GM19043 (cell line): ENCODE measurements around the gene CDA.

Source experiments
- ATAC-seq: cut with Tn5 transposase; IDR thresholded peaks from one replicate; pipeline ENCODE4 v1.9.1; 2021; ENCODE audit warnings: low read depth; ENCODE audit not compliant: unreplicated experiment

Gene CDA

GRCh38 chr1:20588634-20589225 is at the start of gene CDA:
Gene CDA (plus strand): TSS chr1:20589097. CDS start chr1:20589130, 33 bp downstream.
- ATAC-seq: no peak

GRCh38 chr1:20540281-20540680 is 48.6 kb upstream of the CDA start:
- ATAC-seq: no peak

DNA sequence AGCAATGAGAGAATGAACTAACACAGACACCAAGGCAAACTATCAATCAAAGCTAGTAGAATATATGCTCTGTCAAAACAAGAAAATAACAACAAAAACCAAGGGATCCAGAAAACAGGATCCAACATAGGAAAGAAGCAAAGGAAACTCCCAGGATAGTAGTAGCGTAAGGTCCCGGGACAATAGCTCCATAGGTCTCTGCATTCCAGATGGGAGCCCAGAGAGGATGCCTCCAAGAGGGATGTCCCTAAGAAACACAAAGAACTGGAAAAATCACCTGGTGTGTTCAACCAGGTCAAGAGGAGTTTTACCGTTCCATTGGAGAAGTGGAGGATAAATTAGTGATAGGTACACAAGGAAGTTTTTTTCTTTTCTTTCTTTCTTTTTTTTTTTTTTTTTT is 42.3 kb upstream of the CDA start:
- no peak for ATAC-seq

DNA sequence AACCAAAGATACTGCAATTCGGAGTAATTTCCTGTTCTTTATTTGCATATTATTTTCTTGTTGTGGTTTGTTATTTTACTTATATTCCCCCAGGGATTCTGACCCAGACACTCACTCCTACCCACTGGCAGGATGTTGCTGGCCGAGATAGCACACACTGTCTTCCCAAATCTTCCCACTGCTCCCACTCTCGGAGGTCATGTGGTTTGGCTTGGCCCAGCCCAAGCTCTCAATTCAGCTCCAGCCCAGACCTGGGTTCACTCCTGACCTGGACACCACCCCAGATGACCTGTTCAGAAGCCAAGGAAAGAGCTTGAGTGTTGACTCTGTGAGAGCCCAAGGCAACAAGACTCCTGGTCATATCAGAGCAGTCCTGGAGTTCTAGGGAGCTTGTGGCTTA is 37.7 kb upstream of the CDA start:
- no peak for ATAC-seq

GRCh38 chr1:20551945-20552727 is 36.8 kb upstream of the CDA start, which contains the start of gene FAM43B:
Gene FAM43B (plus strand): TSS chr1:20552573. CDS start chr1:20552974, 401 bp downstream.
- ATAC-seq: no peak

GRCh38 chr1:20552728-20553445 is 36.0 kb upstream of the CDA start:
- no peak for ATAC-seq

GRCh38 chr1:20555025-20555757 is 33.7 kb upstream of the CDA start:
- ATAC-seq: no peak

- no peak for ATAC-seq
Observed at GRCh38 chr1:20555758-20556120, 33.2 kb upstream of the CDA start.

DNA sequence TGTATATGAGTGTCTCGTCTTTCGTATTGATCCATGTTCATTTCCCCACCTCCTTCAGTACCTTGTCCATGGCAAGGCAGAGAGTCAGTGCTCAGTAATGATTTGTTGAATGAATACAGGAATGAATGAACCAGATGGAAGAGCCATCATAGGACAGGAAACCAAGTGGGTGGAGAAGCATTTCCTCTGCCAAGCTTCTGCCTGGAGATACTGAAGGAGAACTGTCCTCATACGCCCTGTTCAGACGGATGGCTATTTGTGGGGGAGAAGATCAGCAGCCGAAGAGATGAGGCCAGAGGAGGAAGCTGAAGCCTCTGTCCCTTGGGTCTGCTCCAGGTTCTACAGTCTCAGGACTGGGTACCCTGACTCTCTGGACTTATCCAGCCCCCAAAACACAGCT is 30.7 kb upstream of the CDA start:
- no peak for ATAC-seq

DNA sequence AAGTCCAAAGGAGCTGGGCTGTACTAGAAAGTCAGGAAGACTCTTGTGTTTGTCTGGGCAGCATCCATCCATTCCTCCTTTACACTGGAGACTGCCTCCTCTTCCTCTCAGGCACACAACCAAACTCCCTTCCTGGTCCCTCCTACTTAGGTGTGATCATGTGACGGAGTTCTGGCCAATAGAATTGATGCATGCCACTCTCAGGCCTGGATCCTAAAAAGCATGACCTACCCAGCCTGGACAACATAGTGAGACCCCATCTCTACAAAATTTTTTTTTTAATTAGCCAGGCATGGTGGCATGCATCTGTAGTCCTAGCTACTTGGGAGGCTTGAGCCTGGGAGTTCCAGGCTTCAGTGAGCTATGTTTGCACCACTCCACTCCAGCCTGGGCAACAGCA is 27.9 kb upstream of the CDA start:
- no peak for ATAC-seq

DNA sequence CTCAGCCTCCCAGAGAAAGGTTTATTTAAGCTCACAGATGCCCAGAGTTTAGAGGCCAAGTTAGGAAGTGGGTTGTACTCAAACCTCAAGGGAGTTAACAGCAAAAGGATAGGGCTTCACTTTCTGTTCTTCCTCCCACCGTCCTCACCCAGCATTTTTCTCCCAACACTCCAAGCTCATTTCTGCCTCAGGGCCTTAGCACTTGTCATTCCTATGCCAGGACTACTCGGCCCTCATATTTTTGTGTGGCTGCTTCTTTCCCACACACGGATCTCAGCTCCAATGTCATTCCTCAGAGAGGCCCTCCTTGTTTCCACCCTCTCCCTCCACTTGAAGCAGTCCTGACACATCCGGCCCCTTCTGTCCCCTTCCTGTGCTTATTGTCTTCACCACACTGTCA is 23.7 kb upstream of the CDA start:
- no peak for ATAC-seq

DNA sequence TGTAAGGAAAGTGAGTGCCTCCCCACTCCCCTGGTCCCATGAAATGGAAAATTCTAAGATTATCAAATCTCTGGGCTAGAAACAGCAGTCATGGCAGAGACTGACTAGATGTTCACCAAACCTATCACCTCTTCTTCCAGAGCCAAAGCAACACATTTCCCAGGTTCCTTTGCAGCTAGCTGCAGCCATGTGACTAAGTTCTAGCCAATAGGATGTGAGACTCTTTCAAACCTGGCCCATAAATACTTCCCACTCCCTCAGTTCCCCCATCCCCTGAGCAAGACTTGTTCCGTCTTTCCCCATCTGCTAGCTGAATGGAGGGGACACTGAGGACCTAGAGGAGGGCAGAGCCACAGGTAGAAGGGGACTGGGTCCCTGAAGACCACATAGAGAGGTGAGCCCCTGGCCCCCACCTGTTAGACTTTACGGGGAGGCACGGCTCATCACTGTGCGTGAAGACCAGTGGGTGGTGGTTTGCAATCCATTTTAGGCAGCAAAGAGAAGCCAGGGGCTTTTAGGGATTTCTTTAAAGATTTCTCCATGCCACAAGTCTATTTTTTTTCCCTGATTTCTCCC is 19.3 kb upstream of the CDA start:
- no peak for ATAC-seq

- no peak for ATAC-seq
Observed at GRCh38 chr1:20571427-20571826, 17.5 kb upstream of the CDA start.

- ATAC-seq: no peak
Observed at GRCh38 chr1:20573987-20574386, 14.9 kb upstream of the CDA start.

- no peak for ATAC-seq
Observed at GRCh38 chr1:20574686-20575540, 14.0 kb upstream of the CDA start.

GRCh38 chr1:20575541-20576336 is 13.2 kb upstream of the CDA start:
- no peak for ATAC-seq

GRCh38 chr1:20578062-20578461 is 10.8 kb upstream of the CDA start:
- ATAC-seq: no peak

GRCh38 chr1:20578721-20579395 is 10.0 kb upstream of the CDA start:
- ATAC-seq: no peak
